GM19467 (cell line): ENCODE results near the gene IQCK.
A peak's percentile ranks its signal among the peaks of the same experiment; 100 is the strongest.

Source experiments
- ATAC-seq: cut with Tn5 transposase; IDR thresholded peaks from one replicate; pipeline ENCODE4 v1.9.1; 2021; ENCODE audit warnings: mild to moderate bottlenecking, moderate library complexity; ENCODE audit not compliant: unreplicated experiment

Gene IQCK

DNA sequence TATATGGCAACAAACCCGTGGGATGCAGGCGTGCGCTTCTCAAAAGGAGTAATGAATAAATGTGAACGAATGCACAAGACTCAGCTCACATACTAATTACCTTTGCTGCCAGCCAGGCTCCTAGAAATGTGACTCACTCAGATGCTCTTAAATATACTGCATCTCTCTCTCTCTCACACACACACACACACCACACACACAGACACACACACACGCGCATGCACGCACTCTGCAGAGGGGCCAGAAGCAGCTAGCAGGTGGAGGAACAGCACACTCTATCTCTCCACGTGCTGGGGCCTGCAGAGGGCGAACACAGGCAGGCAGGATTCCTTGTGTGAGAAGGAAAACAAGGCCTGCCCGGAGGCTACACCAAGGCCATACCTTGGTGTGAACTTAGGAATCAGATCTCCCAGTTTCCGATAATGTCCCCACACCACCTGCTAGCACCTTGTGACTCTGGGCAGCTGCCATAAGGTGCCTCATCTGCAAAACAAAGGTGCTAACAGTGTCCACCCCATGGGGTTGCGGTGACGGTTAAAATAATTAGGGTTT lies 161.2 kb downstream of the IQCK start:
- no peak for ATAC-seq

DNA sequence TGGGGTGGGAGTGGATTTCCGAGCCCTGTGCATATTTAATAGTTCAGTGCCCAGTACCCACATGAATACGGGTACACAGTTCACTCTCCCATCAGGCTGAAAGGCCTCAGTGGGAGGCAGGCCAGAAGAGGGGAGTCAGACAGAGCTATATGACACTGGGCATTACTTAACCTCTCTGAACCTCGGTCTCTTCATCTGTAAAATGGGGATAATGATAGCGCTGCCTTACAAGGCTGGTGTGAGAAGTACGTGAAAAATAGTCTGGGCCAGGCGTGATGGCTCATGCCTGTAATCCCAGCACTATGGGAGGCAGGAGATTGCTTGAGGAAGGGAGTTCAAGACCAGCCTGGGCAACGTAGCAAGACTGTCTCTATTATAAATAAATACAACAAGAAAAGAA lies 163.0 kb downstream of the IQCK start:
- ATAC-seq = no peak

DNA sequence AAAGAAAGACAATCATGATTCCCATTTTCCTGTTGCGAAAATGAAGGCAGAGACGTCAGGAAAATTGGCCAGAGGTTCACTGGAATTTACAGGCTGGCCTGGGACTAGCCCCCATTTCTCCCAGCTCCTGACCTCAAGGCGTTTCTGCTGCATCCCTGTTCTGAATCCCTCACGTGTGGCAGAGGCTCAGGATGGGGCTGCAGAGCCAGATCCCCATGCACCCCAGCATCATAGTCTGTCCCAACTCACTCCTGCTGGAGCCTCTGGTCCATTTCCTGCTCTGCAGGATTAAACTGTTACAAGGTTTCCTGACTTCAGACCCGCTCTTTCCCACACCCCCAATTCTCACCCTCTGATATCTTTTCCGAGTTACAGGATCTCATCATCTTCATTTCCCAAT lies 163.7 kb downstream of the IQCK start:
- ATAC-seq = no peak

DNA sequence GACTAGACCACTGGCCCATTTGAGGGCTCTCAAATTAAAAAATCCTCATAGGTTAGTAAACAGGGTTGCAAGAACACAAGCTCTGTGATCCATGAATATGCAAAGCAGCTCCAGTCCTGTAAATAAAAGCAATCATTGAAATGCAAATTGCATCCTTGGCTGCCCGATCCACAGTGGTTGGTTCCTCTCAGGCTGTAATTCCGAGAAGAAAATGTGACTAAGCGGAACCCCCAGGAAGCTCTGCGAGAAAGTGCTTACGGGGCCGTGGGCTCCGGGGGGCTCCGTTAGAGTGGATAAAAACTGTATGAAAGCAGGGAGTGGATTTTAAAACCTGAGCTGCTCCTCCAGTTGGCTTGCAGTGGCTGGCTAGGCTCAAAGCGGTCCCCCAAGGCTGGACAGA lies 164.1 kb downstream of the IQCK start:
- no peak for ATAC-seq

DNA sequence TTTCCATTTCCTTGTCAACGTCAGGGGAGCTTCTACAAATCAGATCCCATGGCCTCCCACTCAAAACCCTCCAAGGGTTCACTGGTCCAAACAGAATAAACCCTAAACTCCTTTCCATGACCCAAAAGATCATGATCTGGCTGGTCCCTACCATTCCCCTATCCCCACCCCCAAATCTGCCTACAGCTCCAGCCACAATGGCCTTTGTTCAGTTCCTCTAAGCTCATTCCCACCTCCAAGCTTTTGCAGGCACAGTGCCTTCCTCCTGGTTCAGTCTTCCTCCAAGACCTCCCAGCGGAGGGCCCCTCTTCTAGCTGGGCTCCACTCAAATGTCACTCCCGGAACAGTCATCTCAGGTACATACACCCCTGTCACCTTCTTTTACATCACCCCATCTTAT lies 164.6 kb downstream of the IQCK start:
- ATAC-seq = no peak

DNA sequence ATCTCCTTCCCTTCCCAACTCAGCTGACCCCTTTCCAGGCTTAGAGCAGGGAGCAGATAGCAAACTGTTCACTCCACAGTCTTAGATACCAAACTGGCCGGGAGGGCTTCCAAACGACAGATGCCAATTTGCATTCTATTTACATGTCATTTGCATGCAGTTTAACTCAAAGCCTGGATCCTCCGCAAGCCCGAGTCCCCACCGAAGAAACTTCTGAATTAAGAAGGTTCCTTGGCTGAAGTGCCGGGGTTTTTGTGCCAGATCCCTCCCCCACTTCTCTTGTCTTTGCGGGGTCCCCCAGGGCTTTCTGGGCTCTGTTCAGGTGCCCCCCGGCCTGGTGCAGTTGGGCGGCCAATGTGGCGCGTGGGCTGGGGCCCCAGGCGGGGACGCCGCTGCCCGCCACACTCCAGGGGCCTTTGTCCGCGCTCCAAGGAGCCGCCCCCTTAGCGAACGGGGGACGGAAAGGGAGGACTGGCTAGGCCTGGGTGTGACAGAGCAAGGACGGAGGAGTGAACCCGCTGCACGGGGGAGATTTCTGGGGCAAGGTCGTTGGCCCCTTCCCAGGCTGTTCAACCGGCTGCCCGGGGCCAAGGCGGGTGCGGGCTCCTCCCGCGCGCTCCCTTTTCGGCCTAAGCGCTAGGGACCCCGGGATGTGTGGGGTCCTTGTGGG lies 165.4 kb downstream of the IQCK start:
- ATAC-seq = no peak

DNA sequence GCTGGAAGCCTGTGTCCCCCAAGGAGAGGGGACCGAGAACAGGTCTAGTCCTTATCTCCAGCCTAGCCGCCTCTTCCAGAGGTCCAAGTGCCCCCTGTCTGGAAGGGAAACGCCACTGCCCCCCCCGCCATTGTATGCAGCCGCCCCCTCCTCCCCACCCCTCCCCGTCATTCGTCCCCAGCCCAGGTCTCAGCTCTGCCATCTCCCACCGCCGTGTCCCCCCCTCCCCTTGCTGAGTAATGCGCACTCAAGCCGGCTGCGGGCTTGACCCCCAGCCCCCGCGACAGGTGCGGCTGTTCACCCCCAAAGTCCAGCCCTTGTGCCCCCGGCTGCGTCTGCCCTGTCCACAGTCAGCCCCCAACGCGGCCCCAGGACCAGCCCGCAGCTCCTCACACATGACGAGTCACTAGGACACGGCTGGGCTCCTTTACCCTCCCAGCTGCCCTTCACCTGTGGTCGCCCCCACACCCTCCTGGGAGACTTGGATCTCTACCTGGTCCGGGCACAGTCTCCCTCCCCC lies 166.0 kb downstream of the IQCK start:
- no peak for ATAC-seq

DNA sequence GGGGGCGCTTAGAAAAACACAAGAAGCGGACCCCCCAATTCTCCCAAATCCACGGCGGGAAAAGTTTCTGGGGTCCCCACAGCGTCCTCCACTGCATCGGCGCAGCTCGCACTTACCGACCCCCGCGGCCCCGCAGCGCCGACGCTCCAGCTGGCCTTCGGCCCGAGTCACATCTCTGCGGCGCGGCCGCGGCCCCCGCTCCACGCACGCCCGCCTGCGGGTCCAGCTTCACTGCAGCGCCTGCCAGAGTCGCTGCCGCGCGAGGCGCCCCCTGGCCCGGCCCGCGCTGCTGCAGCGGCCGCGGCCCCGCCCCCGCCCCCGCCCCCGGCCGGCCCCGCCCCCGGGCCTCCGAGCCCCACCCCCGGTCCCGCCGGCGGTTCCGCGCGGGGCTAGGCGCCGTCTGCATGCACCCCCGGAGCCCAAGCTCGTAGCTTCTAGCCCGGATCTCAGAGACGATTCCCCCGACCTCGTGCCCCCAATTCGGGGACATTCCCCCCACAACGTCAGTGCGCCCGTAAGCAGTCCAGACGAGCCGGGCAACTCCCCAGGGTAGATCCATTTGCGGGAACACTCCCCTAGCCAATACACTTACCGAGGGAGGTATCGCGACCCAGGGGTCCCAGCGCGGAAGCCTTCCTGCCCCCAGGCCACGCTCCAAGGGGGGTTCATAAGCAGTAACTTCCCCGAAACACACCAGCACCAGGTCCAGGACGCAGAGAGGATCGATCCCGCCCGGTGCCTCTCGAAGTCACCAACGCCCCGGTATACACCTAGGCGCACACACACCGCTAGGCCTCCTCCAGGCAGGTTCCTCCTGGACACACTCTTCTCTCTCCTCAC lies 166.8 kb downstream of the IQCK start, which contains the start of gene GPRC5B:
GPRC5B (minus strand) TSS at position 238 of the 840 bp plus-strand sequence. CDS start 12,003 bp downstream, outside the sequence.
- no peak for ATAC-seq

DNA sequence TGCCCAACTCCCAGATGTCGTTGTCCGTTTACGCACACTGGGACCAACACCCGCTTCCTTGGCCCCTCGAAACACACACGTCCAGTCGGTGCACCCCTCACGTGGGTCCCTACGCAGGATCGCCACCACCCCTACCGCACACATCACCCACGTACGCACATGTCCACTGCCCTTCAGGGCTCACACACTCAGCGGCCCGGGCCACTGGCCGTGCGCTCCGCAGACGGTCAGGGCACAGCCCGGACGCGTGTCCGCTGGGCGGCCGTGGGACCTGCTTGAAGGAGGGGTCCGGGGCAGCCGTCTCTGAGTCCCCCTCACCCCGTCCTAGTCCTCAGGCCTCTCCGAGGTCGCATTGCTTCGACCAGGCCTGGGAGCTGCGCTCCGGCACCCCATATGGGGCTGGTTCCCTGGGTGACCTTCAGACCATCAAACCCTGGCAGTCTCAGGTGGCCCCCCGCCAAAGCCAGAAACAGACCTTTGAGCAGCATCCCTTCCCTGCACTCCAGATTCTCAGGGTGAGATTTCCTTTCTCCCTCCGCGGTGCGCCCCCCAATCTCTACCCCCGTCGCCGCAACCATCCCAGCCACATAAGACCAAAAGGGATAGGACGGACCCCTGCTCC lies 167.5 kb downstream of the IQCK start:
- ATAC-seq = no peak

DNA sequence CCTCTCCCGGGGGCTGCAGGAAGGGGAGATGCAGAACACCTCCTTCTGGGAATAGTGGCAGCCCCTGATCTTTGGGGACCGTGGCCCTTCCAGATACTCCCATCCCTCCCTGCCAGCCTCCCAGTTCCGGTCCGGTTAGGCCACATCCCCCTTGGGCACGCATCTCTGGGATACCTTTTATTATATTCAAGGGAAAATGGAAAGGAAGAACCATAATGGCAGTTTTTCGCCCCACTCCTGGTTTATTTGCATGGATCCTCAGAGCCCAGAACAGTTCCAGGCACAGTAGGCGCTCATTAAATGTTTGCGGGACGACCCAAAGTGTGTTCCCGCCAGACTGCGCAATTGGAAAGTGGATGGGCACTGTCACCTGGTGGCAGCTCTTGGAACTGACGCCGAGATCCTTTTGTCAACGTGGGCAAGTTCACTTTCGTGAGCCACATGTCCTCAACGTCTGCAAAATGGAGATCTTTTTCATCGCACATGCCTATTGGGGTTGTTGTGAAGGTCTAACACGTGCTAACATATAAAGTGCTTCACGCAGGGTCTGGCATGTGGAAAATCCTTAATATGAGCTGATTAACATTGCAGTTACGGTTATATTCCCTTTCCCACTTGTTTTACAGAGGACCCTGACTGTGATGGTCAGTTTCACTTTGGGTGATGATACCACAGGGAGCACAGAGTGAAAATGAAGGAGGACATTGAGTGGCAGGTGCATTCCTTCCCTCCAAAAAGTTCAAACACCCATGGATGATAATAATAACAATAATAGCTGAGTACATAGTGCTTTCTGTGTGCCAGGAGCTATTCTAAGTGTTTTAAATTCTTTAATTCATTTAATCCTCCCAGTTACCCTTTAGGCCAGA lies 168.2 kb downstream of the IQCK start:
- peak; percentile 56 for ATAC-seq

DNA sequence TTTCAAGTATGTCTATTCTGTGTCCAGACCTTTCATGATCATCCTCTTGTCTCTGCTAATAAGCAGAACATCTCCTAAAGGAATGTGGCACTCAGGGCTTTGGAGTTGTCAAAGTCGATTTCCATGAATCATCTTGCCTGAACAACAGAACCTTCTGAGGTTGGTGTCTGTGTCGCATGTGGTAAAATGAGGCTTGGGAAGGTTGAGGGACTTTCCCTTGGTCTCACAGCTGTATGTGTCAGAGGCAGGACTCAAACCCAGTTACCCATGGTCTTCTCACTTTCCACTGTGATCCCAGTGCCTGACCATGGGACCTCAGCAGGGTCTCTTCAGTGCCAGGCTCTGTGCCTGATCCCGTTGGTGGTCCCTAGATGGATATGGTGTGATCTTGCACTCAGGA lies 170.8 kb downstream of the IQCK start:
- no peak for ATAC-seq

DNA sequence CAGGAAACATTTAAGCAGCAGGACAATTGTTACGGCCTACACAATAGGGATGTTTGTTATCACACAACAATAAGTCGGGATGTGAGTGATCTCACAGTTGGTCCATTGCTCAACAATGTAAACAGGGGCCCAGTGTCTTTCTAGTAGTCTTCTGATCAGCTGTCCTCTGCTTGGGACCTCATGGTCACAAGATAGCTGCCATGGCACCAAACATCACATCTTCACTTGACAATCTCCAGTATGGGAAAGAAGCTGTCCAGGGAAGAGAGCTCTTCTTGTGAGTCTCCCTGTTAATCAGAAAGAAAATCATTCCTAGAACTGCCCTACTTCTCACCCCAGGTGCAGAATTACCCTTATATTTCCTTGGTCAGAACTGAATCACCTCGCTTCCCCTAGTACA lies 172.8 kb downstream of the IQCK start:
- no peak for ATAC-seq

DNA sequence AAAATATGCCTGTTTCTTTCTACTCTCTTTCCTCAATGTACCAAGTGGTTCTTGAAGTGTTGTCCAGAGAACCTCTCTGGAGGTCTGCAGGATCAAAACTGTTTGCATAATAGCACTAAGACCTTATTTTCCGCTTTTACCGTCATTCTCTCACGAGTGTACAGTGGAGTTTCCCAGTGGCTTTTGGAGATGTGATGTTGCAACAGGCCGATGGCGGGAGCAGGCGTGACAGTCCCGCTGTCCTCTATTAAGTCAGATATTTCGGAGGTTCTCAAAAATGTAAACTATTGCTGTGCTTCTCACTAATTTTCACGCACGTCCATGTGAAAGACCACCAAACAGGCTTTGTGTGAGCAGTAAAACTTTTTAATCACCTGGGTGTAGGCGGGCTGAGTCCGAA lies 174.8 kb downstream of the IQCK start:
- ATAC-seq = no peak

DNA sequence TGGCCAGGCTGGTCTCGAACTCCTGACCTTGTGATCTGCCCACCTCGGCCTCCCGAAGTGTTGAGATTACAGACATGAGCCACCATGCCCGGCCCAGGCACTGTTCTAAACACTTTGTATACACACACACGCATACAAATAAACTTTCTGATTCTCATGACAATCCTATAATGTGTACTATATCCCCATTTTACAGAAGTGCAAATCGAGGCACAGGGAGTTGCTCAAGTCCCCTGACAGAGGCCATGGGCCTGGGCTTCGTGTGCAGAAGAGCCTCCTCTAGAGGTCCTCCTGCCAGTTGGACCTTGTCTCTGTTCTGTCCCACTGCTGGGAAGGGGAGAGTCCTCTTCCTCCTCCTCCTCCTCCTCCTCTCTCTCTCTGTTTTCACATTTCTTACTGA lies 176.5 kb downstream of the IQCK start:
- ATAC-seq = no peak

DNA sequence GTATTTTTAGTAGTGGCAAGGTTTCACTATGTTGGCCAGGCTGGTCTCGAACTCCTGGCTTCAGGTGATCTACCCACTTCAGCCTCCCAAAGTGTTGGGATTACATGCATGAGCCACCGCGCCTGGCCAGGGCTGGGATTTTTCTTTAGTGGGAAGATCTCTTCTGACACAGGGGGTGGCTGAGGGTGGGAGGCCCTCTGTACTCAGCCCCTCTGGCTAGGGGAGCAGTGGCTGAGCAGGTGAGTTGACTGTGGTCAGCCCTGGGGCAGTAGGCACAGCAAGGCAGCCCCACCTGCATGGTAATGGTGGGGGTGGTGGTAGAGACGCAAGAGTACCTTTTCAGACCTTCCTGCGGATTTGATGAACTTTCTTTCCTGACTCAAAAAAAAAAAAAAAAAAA lies 178.9 kb downstream of the IQCK start:
- ATAC-seq = no peak

DNA sequence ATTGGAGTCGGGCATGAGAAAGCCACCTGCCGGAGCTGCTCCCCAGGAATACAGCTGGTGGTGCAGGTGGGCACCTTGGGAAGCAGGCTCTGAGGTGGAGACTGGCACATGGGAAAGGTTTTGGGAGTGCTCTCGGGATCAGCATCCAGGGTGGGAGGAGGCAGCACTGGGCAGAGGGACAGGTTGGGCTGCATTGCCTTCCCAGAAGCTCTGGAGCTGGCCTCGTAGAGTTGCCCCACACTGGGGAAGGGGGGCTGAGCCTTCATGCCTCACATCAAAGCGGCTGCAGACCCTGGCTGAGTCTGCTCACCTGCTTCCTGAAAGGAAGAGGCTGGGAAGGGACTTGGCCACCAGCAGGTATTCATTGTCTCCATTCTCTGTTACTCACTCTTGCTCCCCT lies 180.1 kb downstream of the IQCK start:
- ATAC-seq = no peak

DNA sequence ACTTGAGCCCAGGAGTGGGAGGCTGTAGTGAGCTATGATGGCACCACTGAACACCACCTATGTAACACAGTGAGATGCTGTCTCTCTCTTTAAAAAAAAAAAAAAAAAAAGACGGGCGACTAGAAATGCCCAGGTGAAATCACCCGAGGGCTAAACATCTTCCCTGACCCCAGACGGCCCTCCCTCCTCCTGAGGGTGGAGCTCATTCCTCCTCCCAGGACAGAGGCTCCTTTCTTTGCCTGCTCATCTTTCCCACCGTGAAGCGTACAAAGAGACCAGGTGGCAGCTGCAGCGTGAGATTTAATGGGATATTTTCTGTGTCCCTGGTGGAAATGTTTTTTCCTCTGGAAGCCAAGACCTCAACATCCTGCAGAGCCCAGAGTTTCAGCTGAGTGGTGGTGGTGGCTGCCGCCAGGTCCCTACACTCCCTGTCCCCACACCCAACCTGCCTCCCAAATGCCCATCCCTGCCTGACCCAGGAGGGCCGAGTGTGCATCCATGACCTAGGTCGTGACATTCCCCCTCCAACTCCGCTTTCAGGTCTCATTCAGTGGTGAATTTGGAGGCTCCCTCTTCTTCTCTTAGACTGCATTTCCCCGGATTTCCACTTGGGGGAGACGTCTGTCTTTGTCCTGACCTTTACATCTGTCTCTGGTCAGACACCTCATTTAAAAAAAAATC lies 181.0 kb downstream of the IQCK start:
- no peak for ATAC-seq

DNA sequence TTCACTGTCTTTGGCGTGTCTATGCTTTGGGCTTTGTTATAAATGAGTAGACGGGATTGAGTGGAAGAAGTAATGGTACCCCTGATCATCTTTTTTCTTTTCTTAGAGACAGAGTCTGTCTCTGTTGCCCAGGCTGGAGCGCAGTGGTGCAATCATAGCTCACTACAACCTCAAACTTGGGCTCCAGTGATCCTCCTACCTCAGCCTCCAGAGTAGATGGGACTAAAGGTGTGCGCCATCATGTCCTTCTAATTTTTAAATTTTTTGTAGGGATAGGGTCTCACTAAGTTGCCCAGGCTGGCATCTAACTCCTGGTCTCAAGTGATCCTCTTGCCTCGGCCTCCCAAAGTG lies 181.5 kb downstream of the IQCK start:
- ATAC-seq = no peak

DNA sequence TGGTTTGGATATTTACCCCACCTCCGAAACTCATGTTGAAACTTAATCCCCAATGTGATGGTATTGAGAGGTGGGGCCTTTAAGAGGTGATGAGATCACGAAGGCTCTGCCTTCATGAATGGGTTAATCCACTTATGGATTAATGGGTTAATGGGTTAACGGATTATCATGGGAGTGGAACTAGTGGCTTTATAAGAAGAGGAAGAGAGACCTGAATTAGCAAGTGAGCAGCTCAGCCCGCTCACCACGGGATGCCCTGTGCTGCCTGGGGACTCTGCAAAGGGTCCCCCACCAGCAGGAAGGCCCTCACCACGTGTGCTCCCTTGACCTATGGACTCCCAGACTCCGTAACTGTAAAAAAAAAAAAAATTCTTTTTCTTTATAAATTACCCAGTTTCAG lies 183.1 kb downstream of the IQCK start:
- ATAC-seq = no peak
